ENCODE measurements around the gene GREM2.

DNA sequence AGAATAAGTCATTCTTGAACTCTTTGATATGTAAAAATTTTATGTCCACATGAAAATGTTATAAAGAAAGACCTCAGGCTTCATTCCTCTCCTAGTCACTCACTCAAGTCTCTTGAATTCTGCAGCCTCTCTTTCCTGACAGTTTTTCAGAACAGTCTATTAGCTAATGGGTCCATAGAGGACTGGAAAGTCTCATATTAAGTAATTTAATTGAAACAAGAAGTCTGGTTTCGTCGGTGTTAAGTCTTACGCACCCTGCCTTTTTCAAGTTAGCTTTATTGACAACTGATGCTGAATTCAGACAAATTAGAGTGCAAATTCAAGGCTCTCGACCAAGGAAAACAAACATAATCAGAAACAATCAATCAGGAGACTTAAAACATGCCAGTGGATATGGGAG lies 105.8 kb downstream of the GREM2 start:
- no peak for TF ChIP-seq EZH2phosphoT487 (IDR thresholded peaks at IDR 0.05; ENCODE audit: insufficient read depth, low read depth)
- TF ChIP-seq EZH2 (IDR thresholded peaks at IDR 0.05; ENCODE audit: insufficient read depth, poor library complexity, severe bottlenecking), result no peak
